Measurements from ENCODE around the gene PRDX1.

PRDX1 gene

GRCh38 chr1:45501505-45501859, 20.2 kb downstream of the PRDX1 start:
- Histone ChIP-seq H3K9me3 (ENCODE audit: insufficient read depth, low read length, severe bottlenecking) (no peaks in the 10 kb centered on the region), H3K4me2 (ENCODE audit: insufficient read depth, low read length) (peak overlapping the region; percentile 87), H3K27ac (ENCODE audit: low read length) (no peak overlapping the region), H2AFZ (ENCODE audit: low read depth, low read length) (no peak overlapping the region), H3K27me3 (ENCODE audit: insufficient read depth, low read length, poor library complexity) (no peaks in the 10 kb centered on the region), H3K9ac (ENCODE audit: low read depth, low read length) (no peak overlapping the region; the same call in 1 of the 2 replicates), H3K79me2 (ENCODE audit: insufficient read depth, low read length) (peaks cover 26% of the 10 kb centered on the region), H3K4me3 (ENCODE audit: low read depth in 1 of 2, low read length in 2 of 2) (peak overlapping the region in 1 of 2 experiments; percentile 81; a peak in 1 of 4 replicates), H3K36me3 (ENCODE audit: insufficient read depth, low read length) (peaks cover 5% of the 10 kb centered on the region; the same call in 1 of the 2 replicates), H3K4me1 (ENCODE audit: insufficient read depth, low read length) (peaks cover 33% of the 10 kb centered on the region), H4K20me1 (ENCODE audit: insufficient read depth, low read length) (no peaks in the 10 kb centered on the region)
- TF ChIP-seq EZH2 (IDR thresholded peaks at IDR 0.05; ENCODE audit: borderline replicate concordance, low read depth, low read length, severe bottlenecking) (no peak), CTCF (IDR thresholded peaks at IDR 0.05; ENCODE audit: borderline replicate concordance, extremely low read depth, low read length, poor library complexity, severe bottlenecking) (no peak)
- no peak for DNase-seq
- ATAC-seq (ENCODE audit: insufficient read depth, low read depth): no peak

DNA sequence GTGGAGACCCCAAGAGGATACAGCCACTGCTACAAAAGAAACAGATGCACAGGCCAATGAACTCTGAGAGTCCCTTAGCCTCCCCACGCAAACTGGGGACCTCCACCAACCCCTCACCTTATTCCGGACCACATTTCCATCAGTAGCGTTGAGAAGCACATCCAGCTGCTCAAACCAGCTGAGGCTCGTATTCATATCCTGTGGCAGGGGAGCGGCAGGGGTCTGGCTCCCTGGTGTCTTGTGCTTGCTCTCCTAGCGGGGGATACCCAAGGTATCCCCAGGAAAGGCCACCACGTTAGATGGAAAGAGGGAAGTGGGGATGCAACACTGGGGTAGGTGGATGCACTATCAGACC, 22.3 kb downstream of the PRDX1 start:
- Histone ChIP-seq H3K9ac (ENCODE audit: low read depth, low read length) (peak overlapping the region; percentile 61), H3K4me2 (ENCODE audit: insufficient read depth, low read length) (peak overlapping the region; percentile 87), H3K27ac (ENCODE audit: low read length) (peak overlapping the region; percentile 57), H3K4me3 (ENCODE audit: low read depth in 1 of 2, low read length in 2 of 2) (peak overlapping the region; percentile 41 to 81; a peak in 3 of 4 replicates), H4K20me1 (ENCODE audit: insufficient read depth, low read length) (no peaks in the 10 kb centered on the region), H3K4me1 (ENCODE audit: insufficient read depth, low read length) (peaks cover 33% of the 10 kb centered on the region), H3K9me3 (ENCODE audit: insufficient read depth, low read length, severe bottlenecking) (no peaks in the 10 kb centered on the region), H2AFZ (ENCODE audit: low read depth, low read length) (peak overlapping the region; percentile 85), H3K27me3 (ENCODE audit: insufficient read depth, low read length, poor library complexity) (no peaks in the 10 kb centered on the region), H3K79me2 (ENCODE audit: insufficient read depth, low read length) (peaks cover 26% of the 10 kb centered on the region), H3K36me3 (ENCODE audit: insufficient read depth, low read length) (peaks cover 5% of the 10 kb centered on the region; the same call in 1 of the 2 replicates)
- ATAC-seq (ENCODE audit: insufficient read depth, low read depth) (peak; percentile 10), DNase-seq (peak; percentile 36)
- no peak for TF ChIP-seq EZH2 (IDR thresholded peaks at IDR 0.05; ENCODE audit: borderline replicate concordance, low read depth, low read length, severe bottlenecking)
- no peak for TF ChIP-seq CTCF (IDR thresholded peaks at IDR 0.05; ENCODE audit: borderline replicate concordance, extremely low read depth, low read length, poor library complexity, severe bottlenecking)

DNA sequence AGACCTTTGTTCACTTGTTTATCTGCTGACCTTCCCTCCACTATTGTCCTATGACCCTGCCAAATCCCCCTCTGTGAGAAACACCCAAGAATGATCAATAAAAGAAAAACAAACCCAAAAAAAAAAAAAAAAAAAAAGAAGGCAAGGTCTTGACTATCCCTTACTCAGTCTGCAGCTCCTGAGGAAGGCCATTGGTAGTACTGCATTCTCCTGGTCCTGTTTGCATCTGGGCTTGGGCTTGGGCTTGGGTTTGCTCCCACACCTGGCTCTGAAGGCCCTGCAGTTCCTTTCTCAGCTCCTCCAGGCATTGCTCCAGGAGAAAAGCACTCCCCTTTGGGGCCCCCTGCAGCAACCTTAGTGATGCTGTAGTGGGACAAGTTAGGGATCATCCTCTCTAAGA, 23.4 kb downstream of the PRDX1 start:
- Histone ChIP-seq H3K27ac (ENCODE audit: low read length) (no peak overlapping the region), H3K4me2 (ENCODE audit: insufficient read depth, low read length) (peak overlapping the region; percentile 87), H3K9ac (ENCODE audit: low read depth, low read length) (peak overlapping the region; percentile 61; the same call in 1 of the 2 replicates), H4K20me1 (ENCODE audit: insufficient read depth, low read length) (no peaks in the 10 kb centered on the region), H3K27me3 (ENCODE audit: insufficient read depth, low read length, poor library complexity) (no peaks in the 10 kb centered on the region), H2AFZ (ENCODE audit: low read depth, low read length) (no peak overlapping the region), H3K4me1 (ENCODE audit: insufficient read depth, low read length) (peaks cover 33% of the 10 kb centered on the region), H3K79me2 (ENCODE audit: insufficient read depth, low read length) (peaks cover 20% of the 10 kb centered on the region), H3K36me3 (ENCODE audit: insufficient read depth, low read length) (no peaks in the 10 kb centered on the region; the same call in 1 of the 2 replicates), H3K4me3 (ENCODE audit: low read depth in 1 of 2, low read length in 2 of 2) (no peak overlapping the region), H3K9me3 (ENCODE audit: insufficient read depth, low read length, severe bottlenecking) (no peaks in the 10 kb centered on the region)
- DNase-seq (no peak), ATAC-seq (ENCODE audit: insufficient read depth, low read depth) (no peak)
- no peak for TF ChIP-seq CTCF (IDR thresholded peaks at IDR 0.05; ENCODE audit: borderline replicate concordance, extremely low read depth, low read length, poor library complexity, severe bottlenecking)
- TF ChIP-seq EZH2 (IDR thresholded peaks at IDR 0.05; ENCODE audit: borderline replicate concordance, low read depth, low read length, severe bottlenecking): no peak

Measured in DND-41 (cell line).